Activated CD8-positive, alpha-beta T cell treated with anti-CD3 and anti-CD28 coated beads for 36 hours (primary cell): ENCODE data around the gene LBP. TPM values are rescaled to one million over a fixed set of nuclear protein-coding genes. Genes with fewer than 3 reads are reported as not detected.

Experiments used
- ATAC-seq: fragments of 200-7000 bp; cut with Tn5 transposase; one replicate; pipeline ENCODE4 v1.10.0; 2021; ENCODE audit warnings: mild to moderate bottlenecking, moderate library complexity
- CTCF ChIA-PET: fragments of 350-600 bp; sonication (Branson Sonifier 250); formaldehyde crosslinking; loops from one replicate; lab custom pipeline; 2021; ENCODE audit warnings: antibody characterized with exemption; lab: Charles Lee
- POLR2A ChIA-PET: fragments of 350-600 bp; sonication (Branson Sonifier 250); formaldehyde crosslinking; loops from one replicate; lab custom pipeline; 2021; ENCODE audit warnings: antibody characterized with exemption; lab: Charles Lee
- DNase-seq: peaks from one replicate; pipeline ENCODE4 v3.0.0-alpha.2; 2020
- H3K27ac Mint-ChIP-seq: one replicate; pipeline ENCODE4 v1.8.0; 2021; ENCODE audit warnings: mild to moderate bottlenecking, mixed read lengths
- H3K27me3 Mint-ChIP-seq: one replicate; pipeline ENCODE4 v1.8.0; 2021; ENCODE audit warnings: mixed read lengths
- H3K36me3 Mint-ChIP-seq: one replicate; pipeline ENCODE4 v1.8.0; 2021; ENCODE audit warnings: low read depth, mixed read lengths
- H3K4me1 Mint-ChIP-seq: one replicate; pipeline ENCODE4 v1.8.0; 2021; ENCODE audit warnings: low read depth, mixed read lengths
- H3K4me3 Mint-ChIP-seq: one replicate; pipeline ENCODE4 v1.8.0; 2021; ENCODE audit warnings: mild to moderate bottlenecking, moderate library complexity, mixed read lengths
- H3K9me3 Mint-ChIP-seq: one replicate; pipeline ENCODE4 v1.8.0; 2021; ENCODE audit warnings: mixed read lengths
- CTCF ChIP-seq: fragments of 200-600 bp; IDR thresholded peaks from one replicate; pipeline ENCODE4 v1.8.0; 2022; ENCODE audit warnings: antibody characterized with exemption, mild to moderate bottlenecking
- intact Hi-C: fragments of 100-400 bp; cut with micrococcal nuclease; formaldehyde crosslinking; loops from one replicate; pipeline ENCODE4 v1.10.0; 2022
- total RNA-seq, 2 experiments: library from RNA; stranded (reverse); gene quantifications; one replicate each; pipeline ENCODE4 v1.2.3, GENCODE V29; 2021

LBP gene
- total RNA-seq, 2 experiments from 2014 or later: not detected

DNA sequence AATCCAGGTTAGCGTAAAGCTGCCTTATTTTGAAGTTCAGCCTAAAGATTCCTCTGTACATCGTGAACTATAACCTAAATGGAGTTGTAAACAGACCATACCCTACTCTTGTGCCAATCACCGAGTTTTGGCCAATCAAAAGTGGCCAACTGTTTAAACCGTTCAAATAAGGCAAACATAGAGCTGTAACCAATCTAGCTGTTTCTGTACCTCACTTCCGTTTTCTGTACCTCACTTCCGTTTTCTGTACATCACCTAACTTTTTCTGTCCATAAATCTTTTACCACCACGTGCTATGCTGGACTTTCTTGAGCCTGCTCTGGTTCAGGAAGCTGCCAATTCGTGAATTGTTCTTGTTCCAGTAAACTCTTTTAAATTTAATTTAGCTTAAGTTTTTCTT lies 39.7 kb downstream of the LBP start:
- intact Hi-C loops: no loop called here
- ChIA-PET CTCF (no interaction called here), POLR2A (no interaction called here)
- Mint-ChIP-seq H3K9me3 (no peaks in the 10 kb centered on the region), H3K4me1 (no peaks in the 10 kb centered on the region), H3K27ac (no peak overlapping the region), H3K36me3 (no peaks in the 10 kb centered on the region), H3K27me3 (peaks cover 10% of the 10 kb centered on the region), H3K4me3 (no peak overlapping the region)
- ATAC-seq (no peak), DNase-seq (no peak)
- TF ChIP-seq CTCF: no peak

DNA sequence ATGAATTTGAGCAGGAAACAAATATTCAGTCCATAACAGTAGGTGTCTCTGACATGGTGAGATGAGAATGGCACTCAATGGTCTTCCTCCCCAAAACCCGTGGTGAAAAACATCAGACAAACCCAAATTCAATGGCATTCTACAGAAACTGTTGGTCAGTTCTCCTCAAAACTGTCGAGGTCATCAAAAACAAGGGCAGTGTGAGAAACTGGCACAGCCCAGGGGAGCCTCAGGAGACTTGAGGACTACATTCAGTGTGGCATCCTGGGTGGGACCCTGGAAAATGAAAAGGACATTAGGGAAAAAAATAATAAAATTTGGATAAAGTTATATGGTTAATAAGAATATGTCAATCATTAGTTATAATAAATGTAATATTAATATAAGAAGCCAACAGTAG lies 40.6 kb downstream of the LBP start:
- DNase-seq: no peak
- no peak overlapping the region for H3K4me3 Mint-ChIP-seq

GRCh38 chr20:38387953-38388352 lies 41.7 kb downstream of the LBP start:
- Mint-ChIP-seq H3K4me3 (no peak overlapping the region), H3K27me3 (peaks cover 6% of the 10 kb centered on the region), H3K36me3 (no peaks in the 10 kb centered on the region), H3K27ac (no peak overlapping the region), H3K9me3 (no peaks in the 10 kb centered on the region), H3K4me1 (no peaks in the 10 kb centered on the region)
- ChIA-PET POLR2A (no interaction called here), CTCF (no interaction called here)
- ATAC-seq: no peak
- intact Hi-C loops: no loop called here
- TF ChIP-seq CTCF: no peak
- no peak for DNase-seq

More for the DNA sequence above, 40.6 kb downstream of the LBP start:
- Mint-ChIP-seq H3K9me3 (no peaks in the 10 kb centered on the region), H3K4me1 (no peaks in the 10 kb centered on the region), H3K36me3 (no peaks in the 10 kb centered on the region), H3K27ac (no peak overlapping the region), H3K27me3 (peaks cover 9% of the 10 kb centered on the region)
- intact Hi-C loops: no loop called here
- ChIA-PET CTCF (interaction anchor here (1.1 kb wide), 1 partner anchor 30 kb away, joined by 3 read pairs; no protein-coding TSS in a partner anchor), POLR2A (no interaction called here)
- ATAC-seq: no peak
- no peak for TF ChIP-seq CTCF

GRCh38 chr20:38392356-38392755 lies 46.1 kb downstream of the LBP start:
- Mint-ChIP-seq H3K4me3 (no peak overlapping the region), H3K27me3 (no peaks in the 10 kb centered on the region), H3K36me3 (no peaks in the 10 kb centered on the region), H3K27ac (no peak overlapping the region), H3K4me1 (no peaks in the 10 kb centered on the region), H3K9me3 (no peaks in the 10 kb centered on the region)
- ATAC-seq: no peak
- no peak for TF ChIP-seq CTCF
- CTCF ChIA-PET: no interaction called here
- intact Hi-C loops: no loop called here
- no peak for DNase-seq
- POLR2A ChIA-PET: interaction anchor here (0.7 kb wide), 1 partner anchor 182 kb away, joined by 3 read pairs; no protein-coding TSS in a partner anchor

GRCh38 chr20:38393259-38393658 lies 47.0 kb downstream of the LBP start:
- Mint-ChIP-seq H3K36me3 (no peaks in the 10 kb centered on the region), H3K27ac (no peak overlapping the region), H3K4me3 (no peak overlapping the region), H3K4me1 (no peaks in the 10 kb centered on the region), H3K9me3 (no peaks in the 10 kb centered on the region), H3K27me3 (no peaks in the 10 kb centered on the region)
- no peak for DNase-seq
- intact Hi-C loops: no loop called here
- TF ChIP-seq CTCF: no peak
- CTCF ChIA-PET: interaction anchor here (1.3 to 1.4 kb wide), 2 partner anchors 15 to 80 kb away, joined by 3 to 5 read pairs; partner anchors contain the start of gene RALGAPB
- POLR2A ChIA-PET: no interaction called here
- no peak for ATAC-seq
